Keratinocyte (primary cell): ENCODE measurements around the gene PCDHA11. TPM values are rescaled to one million over a fixed set of nuclear protein-coding genes. Genes with fewer than 3 reads are reported as not detected.
"Not testable (repeated sequence)": the region's sequence is repeated elsewhere in the genome, so short reads cannot be mapped to it uniquely, and the experiment has no call there.

Experiments
- DNase-seq: peaks from one replicate; pipeline ENCODE4 v3.0.0-alpha.2; 2011; ENCODE audit warnings: low read depth, missing footprints, low spot score
- FAIRE-seq: peaks from 2 replicates; lab custom pipeline; 2011; peaks lifted over from hg19 to GRCh38; lab: Jason Lieb, UNC
- H2AFZ ChIP-seq: 2 replicates; pipeline ENCODE4 v1.6.0; 2012; ENCODE audit warnings: low read length, control low read depth, inconsistent platforms; ENCODE audit not compliant: control insufficient read depth
- H3K27ac ChIP-seq: 2 replicates; pipeline ENCODE4 v1.5.1; 2011; ENCODE audit warnings: low read length; ENCODE audit not compliant: control insufficient read depth, insufficient read depth
- H3K27me3 ChIP-seq: 3 replicates; pipeline ENCODE4 v1.6.0; 2011; ENCODE audit warnings: low read length; ENCODE audit not compliant: control insufficient read depth, insufficient read depth; ENCODE audit errors: extremely low read depth
- H3K36me3 ChIP-seq, 2 experiments: 2 replicates in 1 of 2; 3 replicates in 1 of 2; pipeline ENCODE4 v1.5.1; 2011; ENCODE audit warnings: low read length in 2 of 2, mild to moderate bottlenecking in 1 of 2; ENCODE audit not compliant: control insufficient read depth in 2 of 2, insufficient read depth in 2 of 2; ENCODE audit errors: extremely low read depth in 1 of 2
- H3K4me1 ChIP-seq: 3 replicates; pipeline ENCODE4 v1.5.1; 2011; ENCODE audit warnings: low read length; ENCODE audit not compliant: control insufficient read depth, insufficient read depth; ENCODE audit errors: extremely low read depth
- H3K4me2 ChIP-seq: 3 replicates; pipeline ENCODE4 v1.6.0; 2011; ENCODE audit warnings: low read depth, low read length; ENCODE audit not compliant: control insufficient read depth, insufficient read depth; ENCODE audit errors: extremely low read depth
- H3K4me3 ChIP-seq, 3 experiments: fragments of 200-600 bp in 1 of 3; sonication (generic) in 1 of 3; 2 replicates in 2 of 3; 3 replicates in 1 of 3; pipeline ENCODE4 v1.5.1; 2011 to 2016; ENCODE audit warnings: low read length in 3 of 3, mild to moderate bottlenecking in 3 of 3, control low read depth in 2 of 3, inconsistent platforms in 1 of 3, low read depth in 1 of 3, mixed read lengths in 1 of 3, mixed run types in 1 of 3, moderate library complexity in 1 of 3; ENCODE audit not compliant: control insufficient read depth in 2 of 3, insufficient read depth in 2 of 3; ENCODE audit errors: extremely low read depth in 1 of 3
- H3K79me2 ChIP-seq: 2 replicates; pipeline ENCODE4 v1.6.0; 2012; ENCODE audit warnings: low read length; ENCODE audit not compliant: control insufficient read depth, insufficient read depth
- H3K9ac ChIP-seq: 3 replicates; pipeline ENCODE4 v1.6.0; 2011; ENCODE audit warnings: low read length; ENCODE audit not compliant: control insufficient read depth, insufficient read depth; ENCODE audit errors: extremely low read depth
- H3K9me1 ChIP-seq: 3 replicates; pipeline ENCODE4 v1.6.0; 2011; ENCODE audit warnings: low read length; ENCODE audit not compliant: control insufficient read depth, insufficient read depth; ENCODE audit errors: extremely low read depth
- H3K9me3 ChIP-seq: 2 replicates; pipeline ENCODE4 v1.5.1; 2012; ENCODE audit warnings: low read depth, low read length; ENCODE audit not compliant: control insufficient read depth
- H4K20me1 ChIP-seq: 3 replicates; pipeline ENCODE4 v1.6.0; 2011; ENCODE audit warnings: low read length; ENCODE audit not compliant: control insufficient read depth, insufficient read depth; ENCODE audit errors: extremely low read depth
- CTCF ChIP-seq, 3 experiments: IDR thresholded peaks in 1 of 3; conservative IDR thresholded peaks in 1 of 3; optimal IDR thresholded peaks in 1 of 3; 2 replicates in 2 of 3; 3 replicates in 1 of 3; pipeline versions ENCODE3 to v1.5.1; 2011; ENCODE audit warnings: low read length in 3 of 3, mild to moderate bottlenecking in 3 of 3, moderate library complexity in 2 of 3, control low read depth in 1 of 3, inconsistent platforms in 1 of 3; ENCODE audit not compliant: insufficient read depth in 2 of 3; ENCODE audit errors: extremely low read depth in 1 of 3
- EZH2 ChIP-seq: IDR thresholded peaks from one replicate; pipeline ENCODE4 v1.6.1; 2012; ENCODE audit warnings: inconsistent platforms, mild to moderate bottlenecking, low read length, moderate library complexity
- dilution Hi-C: fragments of 300-500 bp; cut with MboI; formaldehyde crosslinking; loops from one replicate; pipeline ENCODE4 v1.7.0; 2020; ENCODE audit warnings: low sequenced_read_pairs; ENCODE audit not compliant: extremely low pct_ligation_motif_present
- polyA plus RNA-seq, 5 experiments: library from polyadenylated mRNA; depleted of rRNA in 3 of 5; stranded (reverse) in 3 of 5; stranded (forward) in 1 of 5; unstranded in 1 of 5; fragments of >200 nt; gene quantifications; 1 replicate in 1 of 5; 2 replicates in 3 of 5; 3 replicates in 1 of 5; pipeline versions ENCODE4 v1.2.1 to v1.2.3, GENCODE V29; 2011 to 2012; ENCODE audit warnings: missing spikeins in 2 of 5, low read depth in 1 of 5, low replicate concordance in 1 of 5

The PCDHA11 gene
- polyA plus RNA-seq, 1 donor (not counting 4 experiments of a cell fraction or from before 2014, with no cell fraction given), result 0.28 TPM

GRCh38 chr5:140822281-140822629 lies 46.5 kb upstream of the PCDHA11 start:
- no peak for FAIRE-seq

GRCh38 chr5:140822969-140823368 lies 45.8 kb upstream of the PCDHA11 start:
- H3K36me3 ChIP-seq, H3K79me2 ChIP-seq, H4K20me1 ChIP-seq, dilution Hi-C loops, H3K9ac ChIP-seq, H3K27me3 ChIP-seq, H3K4me1 ChIP-seq, H3K9me3 ChIP-seq, H3K27ac ChIP-seq, H2AFZ ChIP-seq, FAIRE-seq, DNase-seq, H3K4me3 ChIP-seq, H3K9me1 ChIP-seq, H3K4me2 ChIP-seq: not testable (repeated sequence)

More at GRCh38 chr5:140822281-140822629, 46.5 kb upstream of the PCDHA11 start:
- no peak for TF ChIP-seq EZH2
- no peak for TF ChIP-seq CTCF (optimal IDR thresholded peaks at IDR 0.05 in 1 of 3, IDR thresholded peaks at IDR 0.05 in 1 of 3, conservative IDR thresholded peaks at IDR 0.05 in 1 of 3; ENCODE audit: extremely low read depth in 1 of 3, insufficient read depth in 2 of 3, low read length in 3 of 3)
- no peak overlapping the region for H3K27ac ChIP-seq
- H4K20me1 ChIP-seq, result no peaks in the 10 kb centered on the region
- no peak overlapping the region for H3K4me2 ChIP-seq
- no peaks in the 10 kb centered on the region for H3K9me1 ChIP-seq
- no peak overlapping the region for H2AFZ ChIP-seq
- dilution Hi-C loops, result no loop called here
- no peaks in the 10 kb centered on the region for H3K27me3 ChIP-seq
- H3K9ac ChIP-seq, result no peak overlapping the region
- H3K36me3 ChIP-seq, result no peaks in the 10 kb centered on the region
- DNase-seq, result no peak
- H3K4me3 ChIP-seq, result no peak overlapping the region
- peaks cover 9% of the 10 kb centered on the region for H3K9me3 ChIP-seq
- H3K4me1 ChIP-seq, result no peaks in the 10 kb centered on the region
- no peaks in the 10 kb centered on the region for H3K79me2 ChIP-seq

GRCh38 chr5:140823475-140823874 lies 45.3 kb upstream of the PCDHA11 start:
- Histone ChIP-seq H3K9ac (no peak overlapping the region), H3K4me1 (no peaks in the 10 kb centered on the region), H3K9me3 (peaks cover 9% of the 10 kb centered on the region), H3K4me2 (no peak overlapping the region), H4K20me1 (no peaks in the 10 kb centered on the region), H3K9me1 (no peaks in the 10 kb centered on the region), H3K27me3 (no peaks in the 10 kb centered on the region), H3K79me2 (no peaks in the 10 kb centered on the region), H3K4me3 (no peak overlapping the region), H3K27ac (no peak overlapping the region), H2AFZ (no peak overlapping the region), H3K36me3 (no peaks in the 10 kb centered on the region)
- DNase-seq (no peak), FAIRE-seq (no peak)
- dilution Hi-C loops, result no loop called here
- TF ChIP-seq EZH2, result no peak
- TF ChIP-seq CTCF (optimal IDR thresholded peaks at IDR 0.05 in 1 of 3, IDR thresholded peaks at IDR 0.05 in 1 of 3, conservative IDR thresholded peaks at IDR 0.05 in 1 of 3; ENCODE audit: extremely low read depth in 1 of 3, insufficient read depth in 2 of 3, low read length in 3 of 3), result no peak
